Hepatocyte (in vitro differentiated cells): Measurements from ENCODE around the gene MFN2. TPM values are rescaled to one million over a fixed set of nuclear protein-coding genes. Genes with fewer than 3 reads are reported as not detected.
A peak's percentile ranks its signal among the peaks of the same experiment; 100 is the strongest.

Experiments used
- DNase-seq: peaks from one replicate; pipeline ENCODE4 v3.0.0-alpha.2; 2016; ENCODE audit warnings: low spot score
- H2AFZ ChIP-seq: fragments of 200-600 bp; sonication (generic); 2 replicates; pipeline ENCODE4 v1.6.0; 2016; ENCODE audit warnings: antibody characterized with exemption, mild to moderate bottlenecking
- H3K27ac ChIP-seq: fragments of 200-600 bp; sonication (generic); 2 replicates; pipeline ENCODE4 v1.5.1; 2016; ENCODE audit warnings: mild to moderate bottlenecking
- H3K27me3 ChIP-seq: fragments of 200-600 bp; sonication (generic); 2 replicates; pipeline ENCODE4 v1.6.1; 2016
- H3K36me3 ChIP-seq: fragments of 200-600 bp; sonication (generic); replicated peaks from 2 replicates; pipeline ENCODE4 v1.5.1; 2016; ENCODE audit warnings: low read depth; ENCODE audit not compliant: insufficient read depth
- H3K4me1 ChIP-seq: fragments of 200-600 bp; sonication (generic); 2 replicates; pipeline ENCODE4 v1.5.1; 2016; ENCODE audit warnings: mild to moderate bottlenecking, moderate library complexity; ENCODE audit not compliant: insufficient read depth
- H3K4me2 ChIP-seq: fragments of 200-600 bp; sonication (generic); 2 replicates; pipeline ENCODE4 v1.6.0; 2016
- H3K4me3 ChIP-seq: fragments of 200-600 bp; sonication (generic); 2 replicates; pipeline ENCODE4 v1.5.1; 2016; ENCODE audit warnings: mild to moderate bottlenecking
- H3K79me2 ChIP-seq: fragments of 200-600 bp; sonication (generic); 2 replicates; pipeline ENCODE4 v1.6.0; 2017; ENCODE audit warnings: mild to moderate bottlenecking
- H3K9me2 ChIP-seq: fragments of 200-600 bp; sonication (generic); replicated peaks from 2 replicates; pipeline ENCODE4 v1.6.0; 2017; ENCODE audit warnings: mild to moderate bottlenecking; ENCODE audit not compliant: insufficient read depth
- H3K9me3 ChIP-seq: fragments of 200-600 bp; sonication (generic); 2 replicates; pipeline ENCODE4 v1.5.1; 2016; ENCODE audit warnings: low read depth, mild to moderate bottlenecking
- H4K20me1 ChIP-seq: fragments of 200-600 bp; sonication (generic); 2 replicates; pipeline ENCODE4 v1.6.0; 2016; ENCODE audit warnings: mild to moderate bottlenecking; ENCODE audit not compliant: insufficient read depth, poor library complexity, severe bottlenecking
- CTCF ChIP-seq: fragments of 200-600 bp; sonication (generic); IDR thresholded peaks from 2 replicates; pipeline ENCODE4 v1.5.1; 2016; ENCODE audit warnings: antibody characterized with exemption, mild to moderate bottlenecking; ENCODE audit not compliant: poor library complexity
- EZH2 ChIP-seq: fragments of 200-600 bp; sonication (generic); IDR thresholded peaks from 2 replicates; pipeline ENCODE4 v1.6.1; 2016; ENCODE audit warnings: antibody characterized with exemption, mild to moderate bottlenecking, borderline replicate concordance
- EZH2phosphoT487 ChIP-seq: fragments of 200-600 bp; sonication (generic); IDR thresholded peaks from one replicate; pipeline ENCODE4 v1.6.1; 2018; ENCODE audit warnings: antibody characterized with exemption, mild to moderate bottlenecking, low read depth, moderate library complexity; ENCODE audit not compliant: unreplicated experiment, severe bottlenecking
- WGBS: methylation state at CpG from one replicate; pipeline ENCODE4 v1.1.6; 2016; ENCODE audit warnings: low lambda C conversion rate; ENCODE audit errors: missing lambda C conversion rate; 5-methylcytosine and 5-hydroxymethylcytosine counted together
- polyA plus RNA-seq: library from polyadenylated mRNA; unstranded; fragments of >200 nt; fragmentation: Nextera tagmentation; extraction: Ambion mirVana; gene quantifications from 2 replicates; pipeline ENCODE4 v1.2.1, GENCODE V29; 2016
- total RNA-seq: library from RNA; depleted of rRNA; stranded (reverse); fragments of >200 nt; gene quantifications from 2 replicates; pipeline ENCODE4 v1.2.3, GENCODE V29; 2014

MFN2 gene
- total and polyA plus RNA-seq, 2 experiments from 2014 or later = 43.1 to 54.3 TPM

- H3K36me3 ChIP-seq = no peaks in the 10 kb centered on the region
- H3K79me2 ChIP-seq = no peaks in the 10 kb centered on the region
- no peaks in the 10 kb centered on the region for H3K4me1 ChIP-seq
- H4K20me1 ChIP-seq = no peaks in the 10 kb centered on the region
- no peak overlapping the region for H2AFZ ChIP-seq
- TF ChIP-seq CTCF (peak; percentile 46), EZH2 (no peak), EZH2phosphoT487 (no peak)
- no peaks in the 10 kb centered on the region for H3K27me3 ChIP-seq
- no peak for DNase-seq
- WGBS = 80% methylated on average over 14 of the region's 14 CpGs
- H3K4me2 ChIP-seq = no peak overlapping the region
- H3K9me3 ChIP-seq = no peaks in the 10 kb centered on the region
- no peak overlapping the region for H3K4me3 ChIP-seq
- H3K9me2 ChIP-seq = no peaks in the 10 kb centered on the region
- no peak overlapping the region for H3K27ac ChIP-seq
Measured at GRCh38 chr1:12001249-12001917, 21.1 kb downstream of the MFN2 start.

- Histone ChIP-seq H3K4me2 (no peak overlapping the region), H3K9me3 (no peaks in the 10 kb centered on the region), H3K9me2 (no peaks in the 10 kb centered on the region), H2AFZ (no peak overlapping the region), H3K4me3 (no peak overlapping the region), H3K79me2 (no peaks in the 10 kb centered on the region), H3K27ac (no peak overlapping the region), H3K36me3 (no peaks in the 10 kb centered on the region), H3K27me3 (no peaks in the 10 kb centered on the region), H3K4me1 (no peaks in the 10 kb centered on the region), H4K20me1 (no peaks in the 10 kb centered on the region)
- DNase-seq = no peak
- TF ChIP-seq CTCF (no peak), EZH2phosphoT487 (no peak), EZH2 (no peak)
- WGBS = 97% methylated on average over 10 of the region's 10 CpGs
Measured at GRCh38 chr1:12001996-12002493, 21.8 kb downstream of the MFN2 start.

- H4K20me1 ChIP-seq = no peaks in the 10 kb centered on the region
- no peak overlapping the region for H3K4me2 ChIP-seq
- H3K9me3 ChIP-seq = no peaks in the 10 kb centered on the region
- H3K27ac ChIP-seq = no peak overlapping the region
- H3K4me3 ChIP-seq = no peak overlapping the region
- DNase-seq = no peak
- no peak overlapping the region for H2AFZ ChIP-seq
- H3K79me2 ChIP-seq = no peaks in the 10 kb centered on the region
- no peaks in the 10 kb centered on the region for H3K9me2 ChIP-seq
- H3K27me3 ChIP-seq = no peaks in the 10 kb centered on the region
- no peaks in the 10 kb centered on the region for H3K36me3 ChIP-seq
- H3K4me1 ChIP-seq = no peaks in the 10 kb centered on the region
- TF ChIP-seq EZH2phosphoT487 = no peak
- no peak for TF ChIP-seq EZH2
- no peak for TF ChIP-seq CTCF
- WGBS = 97% methylated on average over 12 of the region's 12 CpGs
Measured at GRCh38 chr1:12003762-12004161, 23.5 kb downstream of the MFN2 start.
